HG02943 (cell line): Measurements from ENCODE around the gene CNN1.

ENCODE experiments used
- ATAC-seq: cut with Tn5 transposase; IDR thresholded peaks from one replicate; pipeline ENCODE4 v1.9.1; 2021; ENCODE audit warnings: mild to moderate bottlenecking, low read depth, moderate library complexity; ENCODE audit not compliant: unreplicated experiment

The CNN1 gene

GRCh38 chr19:11530432-11530831, 8.2 kb upstream of the CNN1 start:
- no peak for ATAC-seq

- no peak for ATAC-seq
Observed at GRCh38 chr19:11534538-11534937, 4.1 kb upstream of the CNN1 start.

- ATAC-seq, result no peak
Observed at GRCh38 chr19:11534948-11535347, 3.7 kb upstream of the CNN1 start.

GRCh38 chr19:11535792-11536595, 2.7 kb upstream of the CNN1 start:
- no peak for ATAC-seq

- no peak for ATAC-seq
Observed at GRCh38 chr19:11539495-11540365, 1.1 kb downstream of the CNN1 start.

- ATAC-seq, result no peak
Observed at GRCh38 chr19:11540645-11541044, 2.0 kb downstream of the CNN1 start.

GRCh38 chr19:11541238-11541637, 2.6 kb downstream of the CNN1 start:
- no peak for ATAC-seq

- ATAC-seq, result no peak
Observed at GRCh38 chr19:11547929-11548700, 9.5 kb downstream of the CNN1 start.

- no peak for ATAC-seq
Observed at GRCh38 chr19:11549386-11549953, 10.8 kb downstream of the CNN1 start.

GRCh38 chr19:11550265-11550664, 11.6 kb downstream of the CNN1 start:
- ATAC-seq, result no peak

GRCh38 chr19:11551603-11552235, 13.1 kb downstream of the CNN1 start:
- no peak for ATAC-seq

- ATAC-seq, result no peak
Observed at GRCh38 chr19:11552666-11553372, 14.2 kb downstream of the CNN1 start.

- ATAC-seq, result no peak
Observed at GRCh38 chr19:11554160-11554559, 15.5 kb downstream of the CNN1 start.

GRCh38 chr19:11555246-11555645, 16.6 kb downstream of the CNN1 start:
- no peak for ATAC-seq

- no peak for ATAC-seq
Observed at GRCh38 chr19:11556634-11557420, 18.2 kb downstream of the CNN1 start.

- ATAC-seq, result peak; percentile 70
Observed at GRCh38 chr19:11558881-11559828, 20.5 kb downstream of the CNN1 start, which contains the start of gene ELOF1. ELOF1 (minus strand) TSS chr19:11559230; CDS start chr19:11554347, 4,883 bp downstream.

- no peak for ATAC-seq
Observed at GRCh38 chr19:11560404-11561051, 21.9 kb downstream of the CNN1 start.
